ENCODE measurements around the gene PSMA2.

The PSMA2 gene

DNA sequence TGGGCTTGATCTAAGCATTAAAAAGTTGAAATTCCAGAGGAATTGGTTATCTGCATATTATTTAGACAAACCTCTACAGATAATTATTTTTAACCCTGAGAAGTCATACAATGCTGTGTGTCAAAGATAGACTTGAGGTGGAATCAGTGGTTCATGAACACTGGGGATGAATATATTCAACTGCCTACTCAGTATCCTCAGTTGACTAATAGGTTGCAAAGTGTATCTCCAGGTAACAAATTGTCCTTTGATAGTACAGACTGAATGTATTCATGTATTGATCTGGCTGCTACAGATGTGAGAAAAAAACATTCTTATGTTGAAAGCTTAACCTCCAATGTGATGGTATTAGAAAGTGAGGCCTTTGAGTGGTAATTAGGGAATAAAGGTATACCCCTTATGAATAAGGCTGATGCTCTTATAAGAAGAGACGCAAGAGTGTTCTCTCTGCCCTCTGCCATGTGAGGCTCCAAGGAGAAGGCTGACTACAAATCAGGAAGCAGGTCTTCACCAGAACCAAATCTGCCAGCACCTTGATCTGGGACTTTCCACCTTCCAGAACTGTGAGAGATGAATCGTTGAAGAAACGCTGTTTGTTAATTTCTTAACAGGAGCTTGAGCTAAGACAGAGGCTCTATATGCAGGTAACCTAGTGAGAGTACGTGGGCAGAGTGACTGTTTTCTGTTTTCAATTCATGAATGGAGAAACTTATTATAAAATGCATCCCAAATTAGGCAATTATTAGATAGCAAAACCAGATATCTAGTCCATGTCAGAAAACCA lies 7.7 kb upstream of the PSMA2 start:
- DNase-seq, result no peak

DNA sequence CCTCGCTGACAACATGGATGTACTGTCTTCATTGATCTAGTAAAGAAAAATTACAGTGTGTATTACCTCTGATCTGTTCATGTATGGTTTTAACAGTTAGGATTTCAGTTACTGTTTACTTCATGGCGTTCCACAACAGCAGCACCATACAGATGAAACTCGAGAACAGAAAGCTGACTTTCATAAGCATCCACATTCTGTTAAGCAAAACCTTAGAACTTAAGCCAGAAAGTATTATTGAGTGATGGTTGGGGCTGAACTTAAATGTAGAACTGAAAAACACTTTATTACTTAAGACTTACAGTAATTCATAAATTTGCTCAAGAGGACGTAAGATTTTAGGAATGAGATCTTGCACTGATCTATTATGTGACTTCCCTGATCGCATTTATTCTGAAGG lies 3.9 kb upstream of the PSMA2 start:
- no peak for DNase-seq

DNA sequence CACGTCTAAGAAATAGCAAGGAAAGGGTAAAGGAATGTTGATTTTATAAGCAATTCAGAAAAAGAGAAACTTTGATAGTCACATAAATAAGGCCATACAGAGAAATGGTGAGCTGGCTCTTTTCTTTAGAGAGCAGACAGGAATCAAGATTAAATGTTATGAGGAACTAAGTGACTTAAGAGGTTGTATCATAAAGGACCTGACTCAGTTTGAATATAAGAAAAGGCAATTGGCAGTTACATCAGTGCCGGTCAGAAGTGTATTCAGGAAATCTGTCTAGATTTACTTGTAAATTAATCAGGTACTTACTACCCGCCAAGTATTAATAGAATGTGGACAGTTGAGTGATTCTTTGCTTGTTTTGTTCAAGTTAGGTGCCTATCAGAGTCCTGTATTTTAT lies 2.3 kb upstream of the PSMA2 start:
- DNase-seq, result no peak

DNA sequence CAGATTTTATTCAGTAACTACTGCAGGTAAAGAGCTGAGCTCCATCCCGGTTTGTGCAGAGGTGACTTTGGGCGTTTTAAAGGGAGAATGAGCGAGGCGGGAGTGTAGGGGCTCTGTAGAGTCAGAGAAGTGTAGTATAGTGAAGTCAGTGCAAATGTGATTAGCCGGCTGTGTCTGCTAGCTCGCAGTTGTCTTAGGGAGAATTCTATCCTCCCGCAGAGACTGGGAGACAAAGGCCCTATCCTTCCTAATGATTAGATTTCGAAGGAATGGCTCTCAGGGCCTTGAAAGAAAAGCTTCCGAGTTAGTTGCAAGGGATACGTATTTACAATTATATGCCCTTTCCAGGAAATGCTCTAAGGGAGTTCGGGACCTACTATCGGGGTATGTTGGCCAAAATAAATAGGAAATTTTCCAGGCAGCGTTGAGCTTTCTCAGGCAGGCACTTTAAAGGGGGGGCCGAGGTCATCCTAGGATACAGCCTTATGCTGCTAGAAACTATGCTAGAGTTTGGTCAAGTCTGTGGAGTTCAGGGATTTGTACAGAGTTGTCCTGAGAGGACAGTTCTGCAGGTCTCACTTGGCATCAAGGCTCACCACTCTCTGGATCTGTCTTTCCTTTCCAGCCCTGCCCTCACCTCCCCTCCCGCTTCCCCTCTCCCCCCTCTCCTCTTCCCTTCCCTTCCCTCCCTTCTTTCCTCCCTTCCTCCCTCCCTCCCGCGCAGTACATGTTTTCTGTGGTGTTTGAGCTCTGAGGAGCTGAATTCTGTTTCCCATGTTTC lies 1.0 kb upstream of the PSMA2 start:
- no peak for DNase-seq

DNA sequence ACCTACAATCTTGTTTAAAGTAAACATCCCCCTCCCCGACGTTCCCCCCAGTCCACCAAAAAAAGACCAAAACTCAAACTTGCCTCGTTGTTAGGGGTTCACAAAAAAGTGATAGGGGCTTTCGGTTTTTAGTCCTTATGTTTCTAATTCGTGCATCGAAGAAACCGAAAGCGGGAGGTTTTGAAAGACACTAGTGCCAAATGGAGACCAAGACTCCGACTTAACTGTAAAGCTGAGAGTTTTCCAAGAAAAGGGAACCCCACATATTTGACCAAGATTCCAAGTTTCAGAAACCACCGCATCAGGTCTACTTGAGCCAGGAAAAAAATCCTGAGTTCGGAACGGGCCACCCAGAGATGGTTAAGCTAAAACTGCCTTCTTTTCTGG lies 534 bp downstream of the PSMA2 start:
- peak; percentile 21 for DNase-seq

DNA sequence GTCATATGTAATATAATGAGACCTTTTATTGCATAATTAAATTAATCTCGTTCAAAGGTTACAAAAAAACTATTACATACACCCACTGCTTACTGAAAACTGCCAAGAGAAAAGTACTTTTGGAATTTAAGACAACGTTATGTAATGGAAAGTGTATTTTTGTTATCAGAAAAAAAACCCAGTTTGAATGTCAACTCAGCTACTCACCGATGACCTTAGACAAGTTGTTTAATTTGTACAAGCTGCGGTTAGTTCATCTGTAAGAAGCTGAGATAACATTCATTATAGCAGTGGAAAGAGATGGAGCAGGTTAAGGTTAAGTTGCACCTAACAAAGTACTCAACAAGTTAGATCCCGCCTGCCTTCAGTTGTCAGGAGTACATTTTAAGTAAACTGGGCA lies 1.1 kb downstream of the PSMA2 start:
- no peak for DNase-seq

DNA sequence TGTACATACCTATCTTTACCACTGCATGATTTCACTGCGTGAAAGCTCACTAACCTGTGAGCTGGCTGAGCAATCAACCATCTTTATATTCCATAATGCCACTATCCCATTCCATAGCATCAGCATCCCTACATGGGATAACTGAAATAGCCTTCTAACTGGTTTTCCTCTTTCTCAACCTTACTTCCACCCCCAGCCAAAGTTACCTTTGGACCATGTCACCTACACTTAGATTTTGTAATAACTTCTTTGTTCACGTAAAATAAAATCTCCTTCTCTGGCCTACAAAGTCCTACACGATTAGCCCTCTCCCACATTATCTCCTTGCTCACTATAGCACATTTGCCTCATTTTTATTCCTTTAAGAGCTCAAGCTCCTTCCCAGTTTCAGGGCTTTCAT lies 2.5 kb downstream of the PSMA2 start:
- no peak for DNase-seq

DNA sequence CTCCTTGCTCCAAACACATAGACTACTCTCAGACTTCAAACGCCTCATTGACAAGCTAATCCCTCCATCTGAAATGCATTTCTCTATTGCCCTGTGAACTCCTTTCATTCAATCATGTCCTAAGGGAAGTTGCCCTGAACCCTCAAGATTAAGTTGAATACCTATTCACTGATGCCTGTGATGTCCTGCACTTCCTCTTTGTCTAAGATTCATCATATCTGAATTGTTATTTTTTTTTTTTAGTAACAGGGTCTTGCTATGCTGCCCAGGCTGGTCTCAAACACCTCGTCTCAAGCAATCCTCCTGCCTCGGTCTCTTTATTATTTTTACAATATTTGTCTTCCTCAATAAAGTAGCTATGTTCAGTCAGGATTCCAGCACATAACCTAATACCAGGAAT lies 3.2 kb downstream of the PSMA2 start:
- no peak for DNase-seq

DNA sequence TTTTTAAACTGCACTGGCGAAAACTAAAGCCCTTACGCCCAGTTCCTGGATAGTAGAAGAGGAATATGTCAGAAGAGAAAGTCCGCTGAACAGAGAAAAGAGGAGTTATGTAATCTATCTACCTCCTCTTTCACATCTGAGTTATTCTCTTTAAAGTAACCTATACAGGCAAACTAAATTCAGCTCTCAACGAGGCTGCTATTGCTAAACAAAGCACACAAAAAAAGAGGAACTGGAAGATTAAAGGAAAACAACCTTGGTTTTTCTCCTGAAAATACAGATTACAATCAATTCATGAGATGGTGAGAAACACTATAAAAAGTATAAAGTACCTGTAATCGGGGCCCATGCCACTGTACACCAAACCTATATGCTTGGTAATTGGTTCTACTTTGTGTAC lies 5.8 kb downstream of the PSMA2 start:
- DNase-seq, result no peak

DNA sequence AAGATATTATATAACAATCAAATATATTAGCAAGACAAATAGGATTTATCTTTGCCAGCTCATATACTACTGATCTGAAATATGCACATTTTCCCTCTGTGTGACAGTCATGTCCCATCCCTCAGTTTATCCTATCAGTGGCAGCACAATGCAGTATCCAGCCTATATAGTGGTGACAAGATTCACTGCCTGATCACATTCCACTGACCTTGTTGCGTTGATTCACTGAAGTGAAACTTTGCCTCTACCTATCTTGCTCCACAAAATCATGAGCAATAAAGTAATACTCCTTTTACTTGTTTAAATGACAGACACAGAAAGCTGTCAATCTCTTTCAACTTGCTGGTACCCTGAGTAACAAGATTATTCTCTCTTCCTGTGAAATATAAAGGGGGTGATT lies 6.3 kb downstream of the PSMA2 start:
- no peak for DNase-seq

DNA sequence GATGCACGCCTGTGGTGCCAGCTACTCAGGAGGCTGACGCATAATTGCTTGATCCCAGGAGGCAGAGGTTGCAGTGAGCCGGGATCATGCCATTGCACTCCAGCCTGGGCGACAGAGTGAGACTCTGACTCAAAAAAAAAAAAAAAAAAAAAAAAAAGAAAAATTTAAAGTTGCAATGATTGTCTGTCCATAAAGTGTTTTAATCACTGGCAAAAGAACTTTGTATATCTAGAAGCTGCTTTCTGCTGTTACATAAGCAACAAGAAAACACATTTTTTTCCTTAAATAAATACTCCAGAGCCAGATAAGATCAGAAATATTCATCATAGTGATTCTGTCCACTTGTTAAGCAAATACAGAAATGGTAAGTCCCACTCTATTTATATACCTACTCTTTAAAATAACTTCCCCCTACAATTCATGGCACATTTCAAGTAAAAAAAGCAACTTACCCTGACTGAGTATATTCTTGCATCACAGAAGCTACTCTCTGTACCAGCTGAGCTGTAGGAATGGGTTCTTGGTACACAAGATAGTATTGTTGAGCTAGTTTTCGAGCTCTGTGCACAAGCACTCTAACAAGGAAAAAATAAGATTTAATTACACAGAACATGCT lies 7.6 kb downstream of the PSMA2 start:
- no peak for DNase-seq

DNA sequence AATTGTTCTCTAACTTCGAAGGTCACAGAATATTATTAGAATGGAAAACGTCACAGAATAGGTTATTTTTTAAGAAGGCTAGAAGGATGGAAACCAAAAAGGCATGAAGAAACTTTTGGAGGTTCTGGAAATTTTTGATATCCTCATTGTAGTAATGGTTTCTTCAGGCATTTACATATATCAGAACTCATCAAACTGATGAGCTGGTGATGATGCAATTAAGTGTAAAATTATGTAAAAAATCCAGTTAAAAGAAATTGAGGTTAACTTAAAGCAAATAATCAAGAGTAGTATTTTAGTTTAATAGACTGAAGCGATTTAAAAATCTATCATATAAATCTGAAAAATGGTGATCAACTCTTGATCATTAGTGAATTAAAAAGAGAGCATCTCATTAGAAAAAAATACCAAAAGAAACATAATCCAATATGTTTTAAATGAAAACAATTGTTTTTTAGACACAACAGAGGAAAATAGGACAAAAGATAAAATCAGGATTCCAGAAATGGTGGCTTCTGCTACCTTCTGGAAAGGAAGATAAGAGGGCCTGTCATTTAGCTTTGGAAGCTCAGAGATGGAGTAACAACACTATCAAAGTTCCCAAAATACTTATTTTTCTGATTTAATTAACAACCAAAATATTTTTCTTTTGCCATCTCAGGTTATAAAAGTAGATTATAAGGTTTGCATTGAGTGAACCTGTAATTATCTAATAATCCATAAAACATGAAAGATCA lies 9.8 kb downstream of the PSMA2 start:
- DNase-seq, result no peak

DNA sequence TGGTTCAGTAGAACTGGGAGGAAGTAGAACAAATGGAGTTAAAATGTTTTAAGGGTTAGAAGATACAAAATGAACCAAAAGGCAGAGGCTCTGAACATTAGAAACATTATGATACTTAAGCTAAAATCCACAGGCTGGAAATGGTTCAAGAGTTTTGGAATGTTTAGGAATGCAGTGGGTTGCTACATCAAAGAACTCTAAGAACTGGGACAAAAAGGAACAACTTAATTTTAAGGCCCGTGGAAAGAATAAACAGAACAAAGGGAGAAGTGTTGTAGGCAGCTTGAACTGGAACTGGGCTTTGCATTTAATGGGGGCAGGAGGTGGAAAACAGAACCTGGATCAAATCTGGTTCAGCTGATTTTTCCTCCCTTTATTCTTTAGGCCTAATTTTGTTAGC lies 16.6 kb downstream of the PSMA2 start:
- no peak for DNase-seq

DNA sequence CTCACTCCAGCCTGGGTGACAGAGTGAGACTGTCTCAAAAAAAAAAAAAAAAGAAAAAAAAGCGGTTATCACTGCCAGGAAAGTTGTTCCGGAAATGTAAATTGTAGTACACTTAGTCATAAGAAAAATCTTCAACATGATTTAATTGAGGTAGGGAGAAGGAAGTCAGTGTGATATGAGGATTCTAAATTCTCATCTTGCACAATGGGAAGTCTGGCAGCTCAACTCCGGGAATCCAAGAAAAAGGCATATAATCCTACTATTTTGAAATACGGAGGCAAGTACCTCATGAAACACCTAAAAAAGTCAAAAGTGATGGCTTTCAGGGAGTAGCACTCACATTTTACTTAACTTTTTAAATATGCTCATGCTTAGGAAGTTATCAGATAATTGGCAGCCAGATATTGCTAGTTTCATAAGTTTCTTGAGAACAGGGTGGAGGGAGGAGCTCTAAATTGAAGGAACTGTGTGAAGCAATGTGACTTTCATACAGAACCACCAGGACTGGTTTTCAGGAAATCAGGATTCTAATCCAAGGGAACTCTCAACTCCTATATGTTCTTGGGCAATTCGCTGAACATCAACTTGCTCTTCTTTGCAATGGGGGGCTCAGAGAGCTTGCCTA lies 17.4 kb downstream of the PSMA2 start:
- DNase-seq, result no peak

DNA sequence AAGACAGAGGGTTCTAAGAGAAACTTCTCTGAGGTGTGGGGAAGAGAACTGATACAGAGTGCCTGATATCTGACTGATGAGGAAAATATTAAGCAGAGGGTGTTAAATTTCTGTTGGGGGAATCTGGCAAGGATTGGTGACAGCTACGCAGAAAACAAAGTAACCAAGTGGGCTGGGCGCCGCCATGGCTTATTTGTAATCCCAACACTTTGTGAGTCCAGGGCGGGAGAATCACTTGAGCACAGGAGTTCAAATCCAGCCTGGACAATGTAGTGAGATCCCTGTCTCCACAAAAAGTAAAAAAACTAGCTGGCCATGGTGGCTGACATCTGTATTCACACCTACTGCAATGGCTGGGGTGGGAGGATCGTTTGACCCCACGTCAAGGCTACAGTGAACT lies 18.0 kb downstream of the PSMA2 start:
- no peak for DNase-seq

DNA sequence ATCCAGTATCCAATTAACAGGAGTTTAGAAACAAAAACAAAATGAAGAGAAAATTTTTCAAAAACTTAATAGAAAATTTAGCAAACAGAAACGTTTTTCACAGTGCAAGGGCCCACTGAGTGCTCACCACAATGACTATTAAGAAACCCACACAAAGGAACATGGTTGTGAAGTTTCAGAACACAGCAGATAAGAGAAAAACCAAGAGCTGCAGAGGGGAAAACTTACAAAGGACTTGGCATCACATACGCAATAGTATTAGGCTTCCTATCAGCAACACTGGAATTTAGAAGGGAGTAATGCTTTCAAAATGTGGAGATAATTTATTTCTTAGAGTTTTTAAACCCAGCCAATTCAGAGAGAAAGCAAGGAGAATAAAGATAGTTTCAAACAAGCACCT lies 18.4 kb downstream of the PSMA2 start:
- no peak for DNase-seq

DNA sequence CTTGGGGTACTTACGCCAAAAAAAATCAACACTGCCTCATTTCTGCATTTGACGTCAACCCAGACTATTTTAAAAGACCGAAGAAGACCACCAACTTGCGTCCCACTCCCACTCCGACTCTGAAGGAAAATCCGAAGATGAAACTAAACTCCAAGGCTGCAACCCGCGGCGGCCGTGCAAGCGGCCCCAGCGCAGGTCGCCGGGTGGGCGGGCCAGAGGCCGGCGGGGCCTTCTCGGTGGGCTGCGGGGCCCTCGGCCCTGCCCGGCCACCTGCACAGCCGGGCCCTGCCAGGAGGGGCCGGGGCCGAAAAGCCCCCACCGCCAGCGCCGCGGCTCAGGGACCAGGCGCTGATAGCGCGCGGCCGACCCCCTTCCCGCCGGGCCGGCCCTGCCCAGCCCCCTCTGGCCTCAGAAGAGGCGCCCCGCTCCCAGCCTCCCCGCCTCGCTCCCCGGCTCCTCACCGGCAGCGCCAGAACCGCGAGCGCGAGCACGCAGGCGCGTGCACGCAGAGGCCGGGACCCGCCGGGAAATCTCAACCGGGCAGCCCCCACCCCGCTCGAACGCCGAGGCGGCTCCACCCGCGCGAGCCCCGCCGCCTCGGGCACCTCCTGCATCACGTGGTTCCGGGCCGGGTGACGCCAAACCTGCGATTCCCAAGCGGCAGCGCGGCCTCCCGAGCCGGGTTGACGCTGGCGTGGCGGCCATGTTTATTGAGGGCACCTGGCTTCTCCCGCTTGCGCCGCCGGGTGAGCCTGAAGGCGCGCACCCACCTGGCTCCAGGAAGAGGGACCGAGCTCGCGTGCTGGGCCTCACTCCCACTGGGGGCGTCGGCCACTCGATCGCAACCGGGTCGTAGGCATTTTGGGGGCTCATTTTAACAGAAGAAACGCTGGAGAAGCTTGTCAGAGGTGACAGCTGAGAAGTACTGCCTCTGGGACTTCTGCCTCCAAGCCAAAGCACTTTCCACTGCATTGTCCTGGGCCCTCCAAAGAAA lies 20.2 kb downstream of the PSMA2 start, which contains the start of gene C7orf25:
TSS of gene C7orf25 (minus strand) at position 617 of the 994 bp plus-strand sequence. CDS start 1,170 bp downstream, outside the sequence.
- peak; percentile 97 for DNase-seq

DNA sequence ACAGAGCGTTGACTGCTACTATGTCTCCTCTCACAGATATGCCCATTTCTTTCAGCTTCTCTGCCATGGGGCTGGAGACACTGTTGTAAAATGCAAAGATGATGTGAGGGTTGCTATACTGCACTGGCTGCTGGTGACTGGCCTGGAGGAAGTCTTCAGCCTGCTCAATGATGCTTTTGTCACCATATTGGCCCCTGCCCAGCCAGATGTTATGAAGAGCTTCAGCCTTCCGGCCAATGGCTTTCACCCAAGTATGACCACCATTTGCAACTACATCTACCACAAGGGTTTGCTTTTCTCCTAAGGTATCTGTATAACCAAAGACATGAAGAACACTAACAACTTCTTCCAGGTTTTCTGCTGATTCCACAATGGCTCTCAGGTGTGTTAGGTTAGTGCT lies 21.7 kb downstream of the PSMA2 start:
- no peak for DNase-seq

DNA sequence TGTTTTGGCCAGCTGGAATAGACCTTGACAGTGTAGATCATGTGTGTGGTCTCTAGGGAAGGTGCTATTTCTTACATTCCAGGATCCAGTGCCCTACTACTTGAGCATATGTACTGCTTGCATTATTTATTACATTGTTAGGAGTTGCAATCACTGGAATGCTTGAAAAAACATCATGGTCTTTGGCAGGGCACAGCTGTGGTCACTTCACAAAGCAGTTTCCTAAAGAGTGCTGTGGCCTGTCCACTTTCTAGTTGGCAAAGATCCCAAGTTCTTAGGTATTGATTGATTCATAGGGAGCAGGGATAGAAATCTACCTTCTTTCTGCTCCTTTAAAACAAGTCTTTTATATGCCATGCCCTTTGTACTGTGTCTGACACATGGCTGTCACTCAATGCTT lies 24.7 kb downstream of the PSMA2 start:
- DNase-seq, result no peak

DNA sequence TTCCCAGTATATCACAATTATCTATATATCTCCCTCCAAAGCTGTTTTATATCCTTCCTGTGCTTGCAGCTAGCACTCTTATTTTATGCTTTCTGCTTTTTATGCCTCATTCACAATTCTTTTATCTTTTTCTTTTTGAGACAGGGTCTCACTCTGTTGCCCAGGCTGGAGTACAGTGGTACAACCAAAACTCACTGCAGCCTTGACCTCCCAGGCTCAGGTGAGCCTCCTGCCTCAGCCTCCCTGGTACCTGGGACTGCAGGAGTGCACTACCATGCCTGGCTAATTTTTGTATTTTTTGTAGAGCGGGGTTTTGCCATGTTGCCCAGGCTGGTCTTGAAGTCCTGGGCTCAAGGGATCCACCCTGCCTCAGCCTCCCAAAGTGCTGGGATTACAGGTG lies 25.8 kb downstream of the PSMA2 start:
- DNase-seq, result no peak

DNA sequence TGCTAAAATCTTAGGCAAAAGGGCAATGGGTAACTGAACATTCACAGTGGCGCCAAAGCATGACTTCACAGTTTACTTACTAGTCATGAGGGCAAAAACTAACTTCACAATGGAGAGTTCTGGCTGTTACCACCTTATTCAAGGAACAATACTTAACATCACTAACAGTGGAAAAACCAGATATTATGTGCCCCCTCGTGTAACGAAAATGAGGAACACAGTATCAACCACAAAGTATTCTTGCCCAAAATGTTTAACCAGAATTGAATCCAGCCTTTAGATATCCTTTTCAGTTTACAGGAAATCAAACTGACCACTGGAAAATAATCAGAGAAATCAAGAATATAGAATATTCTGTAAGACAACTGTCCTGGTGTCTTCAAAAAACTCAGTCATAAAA lies 29.6 kb downstream of the PSMA2 start:
- no peak for DNase-seq

DNA sequence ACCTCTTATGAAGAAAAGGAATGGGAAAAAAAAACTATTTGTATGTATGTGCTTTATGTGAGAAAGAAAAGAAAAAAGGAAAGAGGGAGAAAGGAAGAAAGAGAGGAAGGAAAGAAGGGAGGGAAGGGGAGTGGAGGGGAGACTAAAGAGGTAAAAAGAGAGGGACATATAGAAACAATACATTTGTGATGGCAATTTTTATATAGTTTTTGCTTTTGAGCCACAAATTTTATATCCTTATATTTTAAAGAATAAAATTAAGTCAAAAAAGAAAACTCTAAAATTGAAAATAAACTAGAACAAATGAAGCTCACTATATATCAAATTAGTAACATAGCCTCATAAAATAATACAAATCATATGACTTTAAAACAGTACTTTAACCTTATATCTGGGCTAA lies 31.1 kb downstream of the PSMA2 start:
- DNase-seq, result no peak
